Measurements from ENCODE around the gene SBNO2. TPM values are rescaled to one million over a fixed set of nuclear protein-coding genes. Genes with fewer than 3 reads are reported as not detected.

SBNO2 gene
- total and polyA plus RNA-seq, 9 of the 15 experiments (the other 6 are each of a cell fraction or from before 2014, with no cell fraction given): 0.01 to 46.2 (median 6.7) TPM

DNA sequence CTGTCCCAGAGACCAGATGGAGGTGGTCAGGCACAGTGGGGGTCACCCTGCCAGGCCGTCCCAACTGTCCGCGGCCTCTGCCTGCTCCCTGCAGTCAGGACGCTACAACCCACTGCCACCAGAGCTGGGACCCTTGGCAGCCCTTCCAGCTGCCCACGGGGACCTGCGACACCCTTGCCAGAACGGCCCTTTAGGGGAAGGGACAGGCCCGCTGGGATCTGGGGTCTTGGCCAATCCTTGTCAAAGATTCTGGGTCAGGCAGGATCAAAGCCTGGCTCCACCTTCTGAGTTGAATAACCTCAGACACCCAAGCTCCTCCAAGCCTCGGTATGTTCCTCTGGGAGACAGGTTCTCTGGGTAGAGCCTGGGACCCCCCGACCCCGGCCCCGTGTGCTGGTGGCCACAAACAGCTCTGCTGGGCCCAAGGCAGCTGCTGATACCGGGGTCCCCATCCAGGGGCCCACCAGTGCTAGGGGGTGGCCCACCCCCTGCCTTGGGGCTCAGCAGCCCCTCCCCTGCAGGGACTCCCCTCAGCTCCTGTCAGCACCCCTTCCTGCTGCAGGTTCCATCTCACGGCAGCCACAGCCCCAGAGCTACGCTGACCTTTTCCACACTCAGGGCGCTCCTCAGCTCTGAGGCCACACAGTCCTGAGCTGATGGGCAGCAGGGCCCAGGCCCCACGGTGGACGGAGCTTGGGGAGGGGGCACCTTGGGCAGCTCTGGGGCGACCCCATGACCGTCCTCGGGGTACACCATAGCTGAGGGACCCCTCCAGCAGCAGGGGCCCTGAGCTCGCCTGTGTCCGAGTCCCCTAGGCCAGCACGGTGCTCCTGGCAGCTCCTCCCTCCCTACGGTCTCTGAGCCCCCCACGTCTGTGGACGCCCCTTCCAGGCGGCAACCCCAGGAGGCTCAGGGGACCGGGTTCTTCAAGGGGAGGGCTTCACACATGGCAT is 18.4 kb downstream of the SBNO2 start:
- no peak overlapping the region for H3K4me2 ChIP-seq (ENCODE audit: insufficient read depth, low read length)
- no peak overlapping the region for H2AFZ ChIP-seq (ENCODE audit: low read depth, low read length)
- H3K79me2 ChIP-seq (ENCODE audit: control insufficient read depth, insufficient read depth, low read length): peaks cover 28% of the 10 kb centered on the region; the same call in 2 of the 3 replicates
- in situ Hi-C loops (cut with MboI) (no loop called here), intact Hi-C loops (cut with micrococcal nuclease) (no loop called here)
- peak overlapping the region in 1 of 2 experiments; percentile 71; a peak in 2 of 4 replicates for H3K9ac ChIP-seq (ENCODE audit: insufficient read depth in 1 of 2, low read depth in 2 of 2, low read length in 2 of 2)
- no peak overlapping the region for H3K27ac ChIP-seq (ENCODE audit: extremely low read depth, low read depth, low read length)
- no peak for TF ChIP-seq USF2 (CRISPR knock-in tag; IDR thresholded peaks at IDR 0.05)
- TF ChIP-seq TGIF2 (CRISPR knock-in tag; IDR thresholded peaks at IDR 0.05): no peak
- TF ChIP-seq ZNF76 (CRISPR knock-in tag; IDR thresholded peaks at IDR 0.05; ENCODE audit: borderline replicate concordance): no peak
- TF ChIP-seq, protein P1, sequence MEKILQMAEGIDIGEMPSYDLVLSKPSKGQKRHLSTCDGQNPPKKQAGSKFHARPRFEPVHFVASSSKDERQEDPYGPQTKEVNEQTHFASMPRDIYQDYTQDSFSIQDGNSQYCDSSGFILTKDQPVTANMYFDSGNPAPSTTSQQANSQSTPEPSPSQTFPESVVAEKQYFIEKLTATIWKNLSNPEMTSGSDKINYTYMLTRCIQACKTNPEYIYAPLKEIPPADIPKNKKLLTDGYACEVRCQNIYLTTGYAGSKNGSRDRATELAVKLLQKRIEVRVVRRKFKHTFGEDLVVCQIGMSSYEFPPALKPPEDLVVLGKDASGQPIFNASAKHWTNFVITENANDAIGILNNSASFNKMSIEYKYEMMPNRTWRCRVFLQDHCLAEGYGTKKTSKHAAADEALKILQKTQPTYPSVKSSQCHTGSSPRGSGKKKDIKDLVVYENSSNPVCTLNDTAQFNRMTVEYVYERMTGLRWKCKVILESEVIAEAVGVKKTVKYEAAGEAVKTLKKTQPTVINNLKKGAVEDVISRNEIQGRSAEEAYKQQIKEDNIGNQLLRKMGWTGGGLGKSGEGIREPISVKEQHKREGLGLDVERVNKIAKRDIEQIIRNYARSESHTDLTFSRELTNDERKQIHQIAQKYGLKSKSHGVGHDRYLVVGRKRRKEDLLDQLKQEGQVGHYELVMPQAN (IDR thresholded peaks at IDR 0.05; ENCODE audit: borderline replicate concordance): no peak
- no peak for TF ChIP-seq PHB2 (IDR thresholded peaks at IDR 0.05; ENCODE audit: low read depth)
- TF ChIP-seq ZNF830 (CRISPR knock-in tag; IDR thresholded peaks at IDR 0.05): no peak
- TF ChIP-seq KDM1A (IDR thresholded peaks at IDR 0.05): no peak
- no peak for TF ChIP-seq JUN (IDR thresholded peaks at IDR 0.05; ENCODE audit: borderline replicate concordance, low read depth, low read length)
- no peak for TF ChIP-seq JUN (CRISPR knock-in tag; IDR thresholded peaks at IDR 0.05; ENCODE audit: borderline replicate concordance)
- TF ChIP-seq, protein P2, sequence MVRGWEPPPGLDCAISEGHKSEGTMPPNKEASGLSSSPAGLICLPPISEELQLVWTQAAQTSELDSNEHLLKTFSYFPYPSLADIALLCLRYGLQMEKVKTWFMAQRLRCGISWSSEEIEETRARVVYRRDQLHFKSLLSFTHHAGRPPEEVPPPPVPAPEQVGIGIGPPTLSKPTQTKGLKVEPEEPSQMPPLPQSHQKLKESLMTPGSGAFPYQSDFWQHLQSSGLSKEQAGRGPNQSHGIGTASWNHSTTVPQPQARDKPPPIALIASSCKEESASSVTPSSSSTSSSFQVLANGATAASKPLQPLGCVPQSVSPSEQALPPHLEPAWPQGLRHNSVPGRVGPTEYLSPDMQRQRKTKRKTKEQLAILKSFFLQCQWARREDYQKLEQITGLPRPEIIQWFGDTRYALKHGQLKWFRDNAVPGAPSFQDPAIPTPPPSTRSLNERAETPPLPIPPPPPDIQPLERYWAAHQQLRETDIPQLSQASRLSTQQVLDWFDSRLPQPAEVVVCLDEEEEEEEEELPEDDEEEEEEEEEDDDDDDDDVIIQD (CRISPR knock-in tag; IDR thresholded peaks at IDR 0.05): no peak
- no peak for TF ChIP-seq PHTF2 (CRISPR knock-in tag; IDR thresholded peaks at IDR 0.05)
- no peak for TF ChIP-seq KDM2B (CRISPR knock-in tag; IDR thresholded peaks at IDR 0.05)
- TF ChIP-seq, protein P3, sequence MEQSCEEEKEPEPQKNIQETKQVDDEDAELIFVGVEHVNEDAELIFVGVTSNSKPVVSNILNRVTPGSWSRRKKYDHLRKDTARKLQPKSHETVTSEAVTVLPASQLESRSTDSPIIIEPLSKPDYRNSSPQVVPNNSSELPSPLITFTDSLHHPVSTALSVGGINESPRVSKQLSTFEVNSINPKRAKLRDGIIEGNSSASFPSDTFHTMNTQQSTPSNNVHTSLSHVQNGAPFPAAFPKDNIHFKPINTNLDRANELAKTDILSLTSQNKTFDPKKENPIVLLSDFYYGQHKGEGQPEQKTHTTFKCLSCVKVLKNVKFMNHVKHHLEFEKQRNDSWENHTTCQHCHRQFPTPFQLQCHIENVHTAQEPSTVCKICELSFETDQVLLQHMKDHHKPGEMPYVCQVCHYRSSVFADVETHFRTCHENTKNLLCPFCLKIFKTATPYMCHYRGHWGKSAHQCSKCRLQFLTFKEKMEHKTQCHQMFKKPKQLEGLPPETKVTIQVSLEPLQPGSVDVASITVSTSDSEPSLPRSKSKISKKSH (CRISPR knock-in tag; IDR thresholded peaks at IDR 0.05): no peak
- no peak for TF ChIP-seq RBBP5 (IDR thresholded peaks at IDR 0.05; ENCODE audit: borderline replicate concordance, insufficient read depth, low read length, poor library complexity, severe bottlenecking)
- no peak for TF ChIP-seq ZSCAN29 (IDR thresholded peaks at IDR 0.05)
- TF ChIP-seq ZEB2 (IDR thresholded peaks at IDR 0.05): no peak
- no peaks in the 10 kb centered on the region for H3K9me3 ChIP-seq (replicated peaks; ENCODE audit: control insufficient read depth, insufficient read depth, low read depth, low read length)
- WGBS (ENCODE audit: insufficient coverage, low coverage, missing lambda C conversion rate): 92% methylated on average over 21 of the region's 29 CpGs
- ATAC-seq (no peak), FAIRE-seq (no peak), DNase-seq (ENCODE audit: extremely low read depth in 1 of 4, low spot score in 3 of 4) (no peak)
- no peak overlapping the region for H3K4me3 ChIP-seq
- ChIA-PET CTCF (ENCODE audit: low intra/inter-chr PET ratio) (no interaction called here), POLR2A (interaction anchor here (0.5 to 0.7 kb wide), 3 partner anchors 9 to 38 kb away, joined by 3 to 4 read pairs (median 3); no protein-coding TSS in a partner anchor)
- H3K27me3 ChIP-seq (ENCODE audit: control insufficient read depth in 2 of 2, insufficient read depth in 2 of 2, low read length in 2 of 2): no peaks in the 10 kb centered on the region
- H3K36me3 ChIP-seq (ENCODE audit: control insufficient read depth, insufficient read depth, low read length): peaks cover 33% of the 10 kb centered on the region; the same call in 1 of the 3 replicates
- no peaks in the 10 kb centered on the region for H3K9me1 ChIP-seq (ENCODE audit: control insufficient read depth, insufficient read depth, low read length)
- peaks cover 0 to 60% of the 10 kb centered on the region in 2 experiments; a peak in 2 of 5 replicates for H3K4me1 ChIP-seq (replicated peaks in 1 of 2; ENCODE audit: control insufficient read depth in 2 of 2, insufficient read depth in 2 of 2, low read length in 2 of 2)
- no TSS peak for BruUV-seq (replicated peaks)
- H4K20me1 ChIP-seq (replicated peaks; ENCODE audit: control insufficient read depth, insufficient read depth, low read length): no peaks in the 10 kb centered on the region
